GM19193 (cell line): ENCODE results near the gene ANKRD13C.

Experiments used
- POLR2A ChIP-seq: IDR thresholded peaks from 4 replicates; pipeline ENCODE4 v1.6.1; 2011; ENCODE audit not compliant: insufficient read depth, insufficient read length; ENCODE audit errors: extremely low read depth

ANKRD13C gene

DNA sequence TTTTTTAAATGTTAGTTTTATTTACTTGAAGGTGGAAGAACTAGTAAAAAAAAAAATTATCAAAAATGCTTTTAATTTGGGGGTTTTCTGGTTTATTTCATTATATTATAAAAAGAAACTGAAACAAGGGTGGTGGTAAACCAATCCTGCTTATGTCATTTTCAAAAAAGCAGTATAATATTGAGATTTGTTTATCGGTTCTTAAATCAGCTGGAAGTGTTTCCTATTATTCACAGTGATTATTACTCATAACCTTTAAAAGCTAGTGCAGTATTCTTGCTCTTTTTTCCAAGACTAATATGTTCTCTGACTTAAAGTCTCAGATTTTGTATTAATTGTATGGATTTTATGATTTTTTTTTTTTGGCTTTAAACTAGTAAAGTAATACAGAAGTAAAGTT is 143.7 kb downstream of the ANKRD13C start:
- no peak for TF ChIP-seq POLR2A
